Gastrocnemius medialis (tissue), 4 donors: ENCODE measurements around the gene AGBL1. TPM values are rescaled to one million over a fixed set of nuclear protein-coding genes. Genes with fewer than 3 reads are reported as not detected.

Experiments
- ATAC-seq, 2 donors: fragments of 150-250 bp; one replicate each; pipeline ENCODE4 v1.9.1; 2016
- DNase-seq, 2 donors: peaks; one replicate each; pipeline ENCODE4 v3.0.0-alpha.2; 2019
- H3K27ac ChIP-seq, 4 donors: fragments of 200-600 bp; sonication (generic); 1 replicate in 1 of 4; 2 replicates in 3 of 4; pipeline ENCODE4 v1.5.1; 2016 to 2018; ENCODE audit warnings: mild to moderate bottlenecking in 2 of 4, moderate library complexity in 1 of 4
- H3K27me3 ChIP-seq, 3 donors: fragments of 200-600 bp; sonication (generic) in 2 of 3; 1 replicate in 1 of 3; 2 replicates in 2 of 3; pipeline versions ENCODE4 v1.5.1 to v1.6.0; 2016 to 2019; ENCODE audit warnings: mild to moderate bottlenecking in 1 of 3, moderate library complexity in 1 of 3
- H3K36me3 ChIP-seq, 2 donors: fragments of 200-600 bp; sonication (generic) in 1 of 2; one replicate each; pipeline ENCODE4 v1.5.1; 2017 to 2018
- H3K4me1 ChIP-seq, 2 donors: fragments of 200-600 bp; sonication (generic) in 1 of 2; one replicate each; pipeline ENCODE4 v1.5.1; 2016 to 2017; ENCODE audit warnings: mild to moderate bottlenecking in 2 of 2
- H3K4me3 ChIP-seq, 4 donors: fragments of 200-600 bp; sonication (generic) in 3 of 4; 1 replicate in 1 of 4; 2 replicates in 3 of 4; pipeline ENCODE4 v1.5.1; 2016 to 2019; ENCODE audit warnings: mild to moderate bottlenecking in 2 of 4
- H3K9me3 ChIP-seq, 3 donors: fragments of 200-600 bp; sonication (generic) in 2 of 3; 1 replicate in 1 of 3; 2 replicates in 2 of 3; pipeline ENCODE4 v1.5.1; 2016 to 2019
- POLR2A ChIP-seq, 2 donors: fragments of 450-650 bp; IDR thresholded peaks; one replicate each; pipeline ENCODE4 v1.6.1; 2017; ENCODE audit warnings: antibody characterized with exemption in 2 of 2, mild to moderate bottlenecking in 2 of 2, moderate library complexity in 2 of 2
- in situ Hi-C, 4 donors: fragments of 200-750 bp; cut with MboI; loops; one replicate each; pipeline versions ENCODE4 v1.15.0 to v1.8.0; 2017; ENCODE audit warnings: low sequenced_read_pairs in 4 of 4
- intact Hi-C: fragments of 100-400 bp; cut with DNase I; formaldehyde crosslinking; loops from one replicate; pipeline ENCODE4 v1.15.1; 2023; ENCODE audit warnings: low total_unique reads
- total RNA-seq, 4 donors: library from RNA; depleted of rRNA; stranded (reverse); fragments of >200 nt; gene quantifications; one replicate each; pipeline versions ENCODE4 v1.1.0 to v1.2.3, GENCODE V29; 2016
- TF ChIP-seq, protein P1 (sequence below), 5 experiments: fragments of 450-650 bp in 3 of 5; fragments of 200-600 bp in 2 of 5; sonication (generic) in 2 of 5; IDR thresholded peaks in 4 of 5; conservative IDR thresholded peaks in 1 of 5; 1 replicate in 4 of 5; 2 replicates in 1 of 5; pipeline ENCODE4 v1.5.1; 2016 to 2019; ENCODE audit warnings: antibody characterized with exemption in 5 of 5, mild to moderate bottlenecking in 3 of 5, moderate library complexity in 3 of 5

The AGBL1 gene
- total RNA-seq, 4 donors from 2014 or later: 3.8 to 29.7 (median 15.9) TPM

DNA sequence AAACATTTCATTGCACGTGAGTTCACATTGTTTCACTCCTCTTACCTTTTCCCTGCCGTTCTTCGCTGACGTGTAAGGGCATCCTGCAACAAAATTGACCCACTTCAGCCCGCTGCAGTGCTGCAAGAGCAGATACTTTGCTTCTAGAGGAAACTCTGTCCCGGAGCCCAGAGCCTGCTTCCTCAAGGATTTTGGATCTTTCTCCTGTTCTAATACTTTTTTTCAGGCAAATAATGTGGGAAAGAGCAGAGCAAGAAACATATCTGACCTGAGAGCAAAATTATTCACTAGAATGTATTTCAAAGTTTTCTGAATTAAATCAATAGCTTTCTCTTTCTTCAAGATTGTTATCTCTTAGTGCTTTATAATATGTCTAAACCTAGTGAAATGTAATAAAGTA lies 303.9 kb downstream of the AGBL1 start:
- H3K9me3 ChIP-seq: no peaks in the 10 kb centered on the region
- no peaks in the 10 kb centered on the region for H3K4me1 ChIP-seq
- H3K27ac ChIP-seq: no peak overlapping the region
- in situ Hi-C loops (loop anchor here in 1 of 4 donors (25.0 kb wide), 1 partner anchor 521 kb away; no protein-coding TSS in a partner anchor), intact Hi-C loops (no loop called here)
- H3K27me3 ChIP-seq: no peaks in the 10 kb centered on the region
- H3K4me3 ChIP-seq: no peak overlapping the region
- TF ChIP-seq, protein P1, sequence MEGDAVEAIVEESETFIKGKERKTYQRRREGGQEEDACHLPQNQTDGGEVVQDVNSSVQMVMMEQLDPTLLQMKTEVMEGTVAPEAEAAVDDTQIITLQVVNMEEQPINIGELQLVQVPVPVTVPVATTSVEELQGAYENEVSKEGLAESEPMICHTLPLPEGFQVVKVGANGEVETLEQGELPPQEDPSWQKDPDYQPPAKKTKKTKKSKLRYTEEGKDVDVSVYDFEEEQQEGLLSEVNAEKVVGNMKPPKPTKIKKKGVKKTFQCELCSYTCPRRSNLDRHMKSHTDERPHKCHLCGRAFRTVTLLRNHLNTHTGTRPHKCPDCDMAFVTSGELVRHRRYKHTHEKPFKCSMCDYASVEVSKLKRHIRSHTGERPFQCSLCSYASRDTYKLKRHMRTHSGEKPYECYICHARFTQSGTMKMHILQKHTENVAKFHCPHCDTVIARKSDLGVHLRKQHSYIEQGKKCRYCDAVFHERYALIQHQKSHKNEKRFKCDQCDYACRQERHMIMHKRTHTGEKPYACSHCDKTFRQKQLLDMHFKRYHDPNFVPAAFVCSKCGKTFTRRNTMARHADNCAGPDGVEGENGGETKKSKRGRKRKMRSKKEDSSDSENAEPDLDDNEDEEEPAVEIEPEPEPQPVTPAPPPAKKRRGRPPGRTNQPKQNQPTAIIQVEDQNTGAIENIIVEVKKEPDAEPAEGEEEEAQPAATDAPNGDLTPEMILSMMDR (IDR thresholded peaks at IDR 0.05 in 4 of 5, conservative IDR thresholded peaks at IDR 0.05 in 1 of 5): no peak
- TF ChIP-seq POLR2A (IDR thresholded peaks at IDR 0.05): no peak
- DNase-seq: no peak
- H3K36me3 ChIP-seq: no peaks in the 10 kb centered on the region
- ATAC-seq: no peak

- H3K27ac ChIP-seq: no peak overlapping the region
- no peak overlapping the region for H3K4me3 ChIP-seq
- intact Hi-C loops (no loop called here), in situ Hi-C loops (loop anchor here in 1 of 4 donors (25.0 kb wide), 1 partner anchor 522 kb away; no protein-coding TSS in a partner anchor)
- H3K36me3 ChIP-seq: no peaks in the 10 kb centered on the region
- H3K27me3 ChIP-seq: no peaks in the 10 kb centered on the region
- H3K9me3 ChIP-seq: no peaks in the 10 kb centered on the region
- TF ChIP-seq, protein P1 (IDR thresholded peaks at IDR 0.05 in 4 of 5, conservative IDR thresholded peaks at IDR 0.05 in 1 of 5): no peak
- no peak for TF ChIP-seq POLR2A (IDR thresholded peaks at IDR 0.05)
- no peak for DNase-seq
- no peaks in the 10 kb centered on the region for H3K4me1 ChIP-seq
- no peak for ATAC-seq
Measured at GRCh38 chr15:86384186-86384585, 304.5 kb downstream of the AGBL1 start.

DNA sequence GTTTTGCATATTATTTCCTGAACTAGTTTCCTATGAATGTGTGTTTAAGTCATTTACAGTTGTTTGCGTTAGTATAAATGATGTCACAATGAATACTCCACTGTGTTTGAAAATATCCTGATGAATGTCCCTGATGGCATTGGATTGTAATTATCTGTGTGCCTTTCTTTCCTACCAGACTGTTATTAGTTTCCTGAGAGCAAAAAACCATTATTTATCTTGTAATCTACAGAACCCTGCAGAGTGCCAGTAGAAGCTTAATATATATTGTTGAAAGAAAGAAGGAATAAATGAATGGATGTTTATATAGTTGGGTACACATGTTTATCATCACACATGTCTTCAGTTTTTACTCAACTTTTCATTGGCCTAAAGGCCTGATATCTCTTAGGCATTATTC lies 312.6 kb downstream of the AGBL1 start:
- TF ChIP-seq, protein P1 (IDR thresholded peaks at IDR 0.05 in 4 of 5, conservative IDR thresholded peaks at IDR 0.05 in 1 of 5): no peak
- no peak for TF ChIP-seq POLR2A (IDR thresholded peaks at IDR 0.05)
- no peaks in the 10 kb centered on the region for H3K4me1 ChIP-seq
- H3K9me3 ChIP-seq: no peaks in the 10 kb centered on the region
- ATAC-seq (no peak), DNase-seq (no peak)
- no peaks in the 10 kb centered on the region for H3K36me3 ChIP-seq
- no peak overlapping the region for H3K27ac ChIP-seq
- in situ Hi-C loops (loop anchor here in 1 of 4 donors (25.0 kb wide), 1 partner anchor 530 kb away; no protein-coding TSS in a partner anchor), intact Hi-C loops (no loop called here)
- no peak overlapping the region for H3K4me3 ChIP-seq
- no peaks in the 10 kb centered on the region for H3K27me3 ChIP-seq

DNA sequence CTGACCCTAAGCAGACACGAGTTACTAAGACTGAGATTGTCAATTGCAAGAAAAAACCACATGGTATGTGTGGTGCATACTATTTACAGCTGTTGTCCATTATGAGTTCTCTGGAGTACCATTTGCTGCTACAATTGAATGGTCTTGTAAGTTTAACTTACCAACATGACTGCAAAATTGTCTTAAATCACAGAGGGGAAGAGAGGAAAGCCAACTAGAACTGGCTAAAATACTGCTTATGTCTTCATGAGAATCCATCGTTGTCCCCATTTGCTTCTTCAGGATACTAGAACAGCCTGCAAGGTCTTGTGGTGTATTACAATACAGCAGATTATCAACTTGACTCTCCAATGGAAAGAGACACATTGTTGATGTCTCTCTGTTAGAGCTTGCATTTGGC lies 313.2 kb downstream of the AGBL1 start:
- Histone ChIP-seq H3K27me3 (no peaks in the 10 kb centered on the region), H3K4me3 (no peak overlapping the region), H3K4me1 (no peaks in the 10 kb centered on the region), H3K27ac (no peak overlapping the region), H3K9me3 (no peaks in the 10 kb centered on the region), H3K36me3 (no peaks in the 10 kb centered on the region)
- DNase-seq (no peak), ATAC-seq (no peak)
- TF ChIP-seq POLR2A (IDR thresholded peaks at IDR 0.05): no peak
- TF ChIP-seq, protein P1 (IDR thresholded peaks at IDR 0.05 in 4 of 5, conservative IDR thresholded peaks at IDR 0.05 in 1 of 5): no peak
- intact Hi-C loops: no loop called here
- in situ Hi-C loops: loop anchor here in 1 of 4 donors (25.0 kb wide), 1 partner anchor 531 kb away; no protein-coding TSS in a partner anchor

DNA sequence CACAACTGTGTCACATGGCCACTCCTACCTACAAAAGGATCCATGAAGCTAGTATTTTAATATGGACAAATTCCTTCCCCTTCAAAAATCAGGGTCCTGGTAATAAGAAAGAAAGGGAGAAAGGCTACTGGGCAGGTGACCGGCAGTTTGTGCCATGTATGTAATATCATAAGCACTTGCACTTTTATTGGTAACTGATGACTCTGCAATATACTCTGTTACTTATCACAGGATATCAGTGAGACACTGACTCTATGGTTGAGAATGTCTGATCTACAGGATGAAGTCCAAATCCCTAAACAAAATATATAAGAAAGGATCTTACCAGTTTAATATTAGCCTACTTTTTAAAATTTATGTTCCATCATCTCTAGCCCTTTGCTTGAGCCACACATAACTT lies 315.2 kb downstream of the AGBL1 start:
- Histone ChIP-seq H3K4me1 (peaks cover 12 to 13% of the 10 kb centered on the region in 2 donors), H3K27ac (no peak overlapping the region), H3K4me3 (no peak overlapping the region), H3K9me3 (no peaks in the 10 kb centered on the region), H3K27me3 (no peaks in the 10 kb centered on the region), H3K36me3 (no peaks in the 10 kb centered on the region)
- no peak for ATAC-seq
- intact Hi-C loops (no loop called here), in situ Hi-C loops (loop anchor here in 1 of 4 donors (25.0 kb wide), 1 partner anchor 533 kb away; no protein-coding TSS in a partner anchor)
- DNase-seq: no peak
- TF ChIP-seq, protein P1 (IDR thresholded peaks at IDR 0.05 in 4 of 5, conservative IDR thresholded peaks at IDR 0.05 in 1 of 5): no peak
- TF ChIP-seq POLR2A (IDR thresholded peaks at IDR 0.05): no peak
